Measurements from ENCODE around the gene TASOR. TPM values are rescaled to one million over a fixed set of nuclear protein-coding genes. Genes with fewer than 3 reads are reported as not detected.

The TASOR gene
- total and polyA plus RNA-seq, 12 donors, result 9.2 to 31.8 (median 20.7) TPM

GRCh38 chr3:56633602-56634535 lies 49.2 kb downstream of the TASOR start:
- Histone ChIP-seq H3K4me3 (no peak overlapping the region), H3K9me3 (no peaks in the 10 kb centered on the region), H3K36me3 (peaks cover 0 to 97% (median 24%) of the 10 kb centered on the region in 9 donors), H3K4me1 (peaks cover 0 to 31% (median 9%) of the 10 kb centered on the region in 9 donors), H3K27ac (peak overlapping the region in 5 of 10 donors; percentile 11 to 31 (median 29)), H3K27me3 (no peaks in the 10 kb centered on the region)
- WGBS, 2 donors, result 38 to 59% methylated on average over 9 of the region's 9 CpGs
- ATAC-seq (peak; percentile 85 to 97 (median 94)), DNase-seq (peak; percentile 35 to 50)
- TF ChIP-seq CTCF (IDR thresholded peaks at IDR 0.05), result no peak
- intact Hi-C loops (cut with DNase I), result loop anchor here in 1 of 10 donors (5.0 kb wide), 1 partner anchor 1752 kb away; no protein-coding TSS in a partner anchor

Other genes with a start within 250 kb of the TASOR start
- gene ERC2, start 214.8 kb downstream of the TASOR start, total RNA-seq, result 1 to 10 TPM in 9 of 10 donors, under 1 TPM in 1; 0.22 to 4.2 (median 2.1) TPM
- 1 to 10 TPM in 1 of 2 donors, under 1 TPM in 1; 0.22 to 1.1 TPM for gene ERC2, start 214.8 kb downstream of the TASOR start, polyA plus RNA-seq
- gene CCDC66, start 126.1 kb downstream of the TASOR start, total RNA-seq, result 10 to 100 TPM in 9 of 10 donors, 1 to 10 TPM in 1; 9.8 to 18.6 (median 12.8) TPM
- gene CCDC66, start 126.1 kb downstream of the TASOR start, polyA plus RNA-seq, result 10 to 100 TPM in 1 of 2 donors, 1 to 10 TPM in 1; 4.7 to 15.3 TPM
- gene ARHGEF3, start 118.7 kb upstream of the TASOR start, total RNA-seq, result 10 to 100 TPM; 12.8 to 26.1 (median 17.9) TPM
- 1 to 10 TPM; 6.6 to 7.4 TPM for gene ARHGEF3, start 118.7 kb upstream of the TASOR start, polyA plus RNA-seq

Data from heart right ventricle (tissue), 16 donors.